ENCODE results near the gene PTEN. TPM values are rescaled to one million over a fixed set of nuclear protein-coding genes. Genes with fewer than 3 reads are reported as not detected.

PTEN gene
- total and polyA plus RNA-seq, 9 of the 15 experiments (the other 6 are each of a cell fraction or from before 2014, with no cell fraction given): 8.4 to 56.9 (median 22.2) TPM

GRCh38 chr10:87931836-87932230, 68.4 kb downstream of the PTEN start (continued):
- TF ChIP-seq ARID3A (IDR thresholded peaks at IDR 0.05; ENCODE audit: borderline replicate concordance, low read depth, low read length) (peak; percentile 61; the same call in 1 of the 2 replicates), KDM1A (IDR thresholded peaks at IDR 0.05) (0 out of 4 replicates have a peak, but pooled peaks have one; percentile 11 to 15), RBM15 (IDR thresholded peaks at IDR 0.05; ENCODE audit: insufficient read depth, low read length) (no peak), ARID1B (IDR thresholded peaks at IDR 0.05) (peak; percentile 39), DPF2 (IDR thresholded peaks at IDR 0.05) (peak; percentile 44; the same call in 1 of the 2 replicates), ZNF263 (CRISPR knock-in tag; IDR thresholded peaks at IDR 0.05; ENCODE audit: borderline replicate concordance) (no peak), KAT2B (IDR thresholded peaks at IDR 0.05; ENCODE audit: low read depth, low read length) (no peak), SMARCA4 (IDR thresholded peaks at IDR 0.05) (0 out of 2 replicates have a peak, but pooled peaks have one; percentile 16), POU5F1 (IDR thresholded peaks at IDR 0.05; ENCODE audit: borderline replicate concordance, low read depth, low read length, partially characterized antibody) (no peak), NFE2 (IDR thresholded peaks at IDR 0.05; ENCODE audit: low read depth) (peak; percentile 43; the same call in 1 of the 2 replicates), JUND (IDR thresholded peaks at IDR 0.05; ENCODE audit: borderline replicate concordance, low read depth, low read length) (peak; percentile 66; the same call in 1 of the 2 replicates), JUND (tag; IDR thresholded peaks at IDR 0.05; ENCODE audit: borderline replicate concordance, low read depth, low read length) (no peak; the same call in 2 of the 3 replicates), HMBOX1 (IDR thresholded peaks at IDR 0.05) (peak; percentile 58; the same call in 1 of the 2 replicates), FOSL1 (tag; conservative IDR thresholded peaks at IDR 0.05) (peak; percentile 78), SMARCE1 (IDR thresholded peaks at IDR 0.05) (peak; percentile 19; the same call in 1 of the 2 replicates), FOXJ2 (tag; IDR thresholded peaks at IDR 0.05) (no peak)
- TF ChIP-seq, protein P1, sequence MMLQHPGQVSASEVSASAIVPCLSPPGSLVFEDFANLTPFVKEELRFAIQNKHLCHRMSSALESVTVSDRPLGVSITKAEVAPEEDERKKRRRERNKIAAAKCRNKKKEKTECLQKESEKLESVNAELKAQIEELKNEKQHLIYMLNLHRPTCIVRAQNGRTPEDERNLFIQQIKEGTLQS (IDR thresholded peaks at IDR 0.05): peak; percentile 32; the same call in 1 of the 2 replicates
- TF ChIP-seq, protein P1 (CRISPR knock-in tag; conservative IDR thresholded peaks at IDR 0.05): no peak
- TF ChIP-seq, protein P2, sequence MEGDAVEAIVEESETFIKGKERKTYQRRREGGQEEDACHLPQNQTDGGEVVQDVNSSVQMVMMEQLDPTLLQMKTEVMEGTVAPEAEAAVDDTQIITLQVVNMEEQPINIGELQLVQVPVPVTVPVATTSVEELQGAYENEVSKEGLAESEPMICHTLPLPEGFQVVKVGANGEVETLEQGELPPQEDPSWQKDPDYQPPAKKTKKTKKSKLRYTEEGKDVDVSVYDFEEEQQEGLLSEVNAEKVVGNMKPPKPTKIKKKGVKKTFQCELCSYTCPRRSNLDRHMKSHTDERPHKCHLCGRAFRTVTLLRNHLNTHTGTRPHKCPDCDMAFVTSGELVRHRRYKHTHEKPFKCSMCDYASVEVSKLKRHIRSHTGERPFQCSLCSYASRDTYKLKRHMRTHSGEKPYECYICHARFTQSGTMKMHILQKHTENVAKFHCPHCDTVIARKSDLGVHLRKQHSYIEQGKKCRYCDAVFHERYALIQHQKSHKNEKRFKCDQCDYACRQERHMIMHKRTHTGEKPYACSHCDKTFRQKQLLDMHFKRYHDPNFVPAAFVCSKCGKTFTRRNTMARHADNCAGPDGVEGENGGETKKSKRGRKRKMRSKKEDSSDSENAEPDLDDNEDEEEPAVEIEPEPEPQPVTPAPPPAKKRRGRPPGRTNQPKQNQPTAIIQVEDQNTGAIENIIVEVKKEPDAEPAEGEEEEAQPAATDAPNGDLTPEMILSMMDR (IDR thresholded peaks at IDR 0.05 in 2 of 3, conservative IDR thresholded peaks at IDR 0.05 in 1 of 3; ENCODE audit: insufficient read depth in 2 of 3, low read depth in 1 of 3, low read length in 3 of 3): no peak

Data from K562 (cell line).